HK-2 (cell line): Measurements from ENCODE around the gene SLC15A3.

ENCODE experiments used
- DNase-seq: peaks from one replicate; pipeline ENCODE4 v3.0.0-alpha.2; 2018; ENCODE audit not compliant: unreplicated experiment

The SLC15A3 gene

GRCh38 chr11:60951904-60952741 is at the start of gene SLC15A3:
SLC15A3 (minus strand) TSS chr11:60952176; CDS start chr11:60951551, 625 bp downstream.
- DNase-seq, result no peak

GRCh38 chr11:61000426-61000825 is 48.5 kb upstream of the SLC15A3 start:
- DNase-seq, result no peak

- DNase-seq, result no peak
Observed at GRCh38 chr11:60996381-60997138, 44.6 kb upstream of the SLC15A3 start.

GRCh38 chr11:60995798-60996197 is 43.8 kb upstream of the SLC15A3 start:
- no peak for DNase-seq

GRCh38 chr11:60994541-60995080 is 42.6 kb upstream of the SLC15A3 start:
- no peak for DNase-seq

GRCh38 chr11:60993615-60994014 is 41.6 kb upstream of the SLC15A3 start:
- no peak for DNase-seq

- no peak for DNase-seq
Observed at GRCh38 chr11:60992842-60993409, 41.0 kb upstream of the SLC15A3 start.

- DNase-seq, result no peak
Observed at GRCh38 chr11:60991457-60991856, 39.5 kb upstream of the SLC15A3 start.

- DNase-seq, result no peak
Observed at GRCh38 chr11:60989093-60989650, 37.2 kb upstream of the SLC15A3 start.

- no peak for DNase-seq
Observed at GRCh38 chr11:60988658-60989057, 36.7 kb upstream of the SLC15A3 start.

GRCh38 chr11:60987577-60988277 is 35.8 kb upstream of the SLC15A3 start:
- DNase-seq, result no peak

GRCh38 chr11:60985991-60986915 is 34.3 kb upstream of the SLC15A3 start:
- no peak for DNase-seq

GRCh38 chr11:60985501-60985900 is 33.5 kb upstream of the SLC15A3 start:
- DNase-seq, result no peak

- DNase-seq, result no peak
Observed at GRCh38 chr11:60984636-60985035, 32.7 kb upstream of the SLC15A3 start.

GRCh38 chr11:60984149-60984548 is 32.2 kb upstream of the SLC15A3 start:
- no peak for DNase-seq

GRCh38 chr11:60982184-60982583 is 30.2 kb upstream of the SLC15A3 start:
- DNase-seq, result no peak

GRCh38 chr11:60981515-60981914 is 29.5 kb upstream of the SLC15A3 start:
- no peak for DNase-seq

- no peak for DNase-seq
Observed at GRCh38 chr11:60978546-60979380, 26.8 kb upstream of the SLC15A3 start.

GRCh38 chr11:60977836-60978235 is 25.9 kb upstream of the SLC15A3 start:
- DNase-seq, result no peak
